ENCODE data around the gene METTL22.
"Not testable (repeated sequence)": the region's sequence is repeated elsewhere in the genome, so short reads cannot be mapped to it uniquely, and the experiment has no call there.

METTL22 gene

DNA sequence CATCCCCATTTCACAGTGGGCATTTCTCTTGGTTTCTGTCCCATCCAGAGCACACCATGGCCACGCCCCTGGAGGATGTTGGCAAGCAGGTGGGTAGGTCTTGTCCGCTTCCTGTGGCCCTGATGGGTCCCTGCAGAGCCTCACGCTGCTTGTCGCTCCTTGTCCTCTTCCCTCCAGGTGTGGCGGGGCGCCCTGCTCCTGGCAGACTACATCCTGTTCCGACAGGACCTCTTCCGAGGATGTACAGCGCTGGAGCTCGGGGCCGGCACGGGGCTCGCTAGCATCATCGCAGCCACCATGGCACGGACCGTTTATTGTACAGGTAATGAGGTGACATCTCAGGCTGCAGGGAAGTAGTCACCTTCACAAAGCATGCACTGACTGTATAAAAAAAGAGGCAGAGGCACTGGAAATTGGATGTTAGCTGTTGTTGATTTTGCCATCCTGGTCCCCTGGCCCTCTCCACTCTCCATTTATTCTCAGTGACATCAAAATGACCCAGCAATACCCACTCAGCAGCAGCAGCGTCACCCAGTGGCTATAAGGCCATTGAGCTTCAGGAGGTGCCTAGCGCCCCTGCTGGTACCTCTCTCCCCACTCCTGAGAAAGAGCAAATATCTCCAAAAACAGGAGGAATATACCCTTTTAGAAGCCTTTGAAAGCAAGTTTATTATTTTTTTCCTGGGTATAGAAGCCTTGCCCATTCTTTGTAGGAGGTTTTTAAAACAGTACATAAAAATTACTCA is 13.7 kb downstream of the METTL22 start:
- H3K9me3 Mint-ChIP-seq = no peaks in the 10 kb centered on the region
- H3K4me3 Mint-ChIP-seq = no peak overlapping the region
- no peak for DNase-seq
- H3K4me1 Mint-ChIP-seq = no peaks in the 10 kb centered on the region
- H3K27ac Mint-ChIP-seq = no peak overlapping the region
- peaks cover 23% of the 10 kb centered on the region for H3K36me3 Mint-ChIP-seq (ENCODE audit: low read depth)
- no peak for ATAC-seq
- H3K27me3 Mint-ChIP-seq = no peaks in the 10 kb centered on the region

DNA sequence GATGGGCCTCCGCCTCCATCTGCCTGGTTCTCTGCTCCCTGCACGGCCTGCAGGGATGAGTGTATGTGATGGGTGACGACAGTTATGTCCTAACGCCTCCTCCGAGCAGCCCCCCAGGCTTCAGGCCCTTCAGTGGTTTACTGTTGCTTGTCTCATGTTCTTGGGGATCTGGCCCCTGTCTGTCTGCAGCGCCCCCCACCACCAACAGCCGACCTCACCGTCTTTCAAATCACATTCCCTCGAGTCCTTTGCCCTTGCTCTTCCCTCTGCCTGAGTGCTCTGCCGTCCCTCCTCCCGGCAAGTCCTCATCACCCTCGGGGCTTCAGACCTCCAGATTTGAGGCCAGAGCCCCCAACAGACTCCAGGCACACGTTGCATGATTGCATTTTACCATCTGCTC is 18.2 kb downstream of the METTL22 start:
- Mint-ChIP-seq H3K4me1 (peaks cover 5% of the 10 kb centered on the region), H3K9me3 (no peaks in the 10 kb centered on the region), H3K36me3 (ENCODE audit: low read depth) (peaks cover 28% of the 10 kb centered on the region), H3K27ac (no peak overlapping the region), H3K4me3 (no peak overlapping the region), H3K27me3 (no peaks in the 10 kb centered on the region)
- DNase-seq = no peak
- ATAC-seq = no peak

DNA sequence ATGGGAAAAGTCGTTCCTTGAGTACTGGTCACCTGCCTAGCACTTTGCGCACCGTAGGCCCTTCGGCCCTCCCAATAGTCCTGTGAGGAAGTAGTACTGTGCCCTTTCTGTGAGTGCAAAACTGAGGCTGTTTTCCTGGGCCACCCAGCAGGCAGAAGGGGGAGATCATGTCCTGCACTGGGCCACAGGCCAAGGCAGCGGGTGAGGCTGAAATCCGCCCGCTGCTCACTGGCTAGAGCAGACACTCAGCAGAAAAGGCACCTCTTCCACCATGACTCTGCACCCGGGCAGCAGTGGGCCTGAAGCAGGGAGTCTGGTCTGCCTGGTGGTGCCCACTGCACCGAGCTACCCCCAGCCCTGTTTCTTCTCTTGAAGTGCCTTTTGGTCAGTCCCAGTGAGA is 20.2 kb downstream of the METTL22 start:
- H3K4me1 Mint-ChIP-seq = peaks cover 10% of the 10 kb centered on the region
- ATAC-seq = no peak
- H3K9me3 Mint-ChIP-seq = no peaks in the 10 kb centered on the region
- peaks cover 35% of the 10 kb centered on the region for H3K36me3 Mint-ChIP-seq (ENCODE audit: low read depth)
- H3K27ac Mint-ChIP-seq = no peak overlapping the region
- no peak for DNase-seq
- H3K4me3 Mint-ChIP-seq = no peak overlapping the region
- H3K27me3 Mint-ChIP-seq = no peaks in the 10 kb centered on the region

- no peak overlapping the region for H3K4me3 Mint-ChIP-seq
Measured at GRCh38 chr16:8642146-8642545, 20.6 kb downstream of the METTL22 start.

DNA sequence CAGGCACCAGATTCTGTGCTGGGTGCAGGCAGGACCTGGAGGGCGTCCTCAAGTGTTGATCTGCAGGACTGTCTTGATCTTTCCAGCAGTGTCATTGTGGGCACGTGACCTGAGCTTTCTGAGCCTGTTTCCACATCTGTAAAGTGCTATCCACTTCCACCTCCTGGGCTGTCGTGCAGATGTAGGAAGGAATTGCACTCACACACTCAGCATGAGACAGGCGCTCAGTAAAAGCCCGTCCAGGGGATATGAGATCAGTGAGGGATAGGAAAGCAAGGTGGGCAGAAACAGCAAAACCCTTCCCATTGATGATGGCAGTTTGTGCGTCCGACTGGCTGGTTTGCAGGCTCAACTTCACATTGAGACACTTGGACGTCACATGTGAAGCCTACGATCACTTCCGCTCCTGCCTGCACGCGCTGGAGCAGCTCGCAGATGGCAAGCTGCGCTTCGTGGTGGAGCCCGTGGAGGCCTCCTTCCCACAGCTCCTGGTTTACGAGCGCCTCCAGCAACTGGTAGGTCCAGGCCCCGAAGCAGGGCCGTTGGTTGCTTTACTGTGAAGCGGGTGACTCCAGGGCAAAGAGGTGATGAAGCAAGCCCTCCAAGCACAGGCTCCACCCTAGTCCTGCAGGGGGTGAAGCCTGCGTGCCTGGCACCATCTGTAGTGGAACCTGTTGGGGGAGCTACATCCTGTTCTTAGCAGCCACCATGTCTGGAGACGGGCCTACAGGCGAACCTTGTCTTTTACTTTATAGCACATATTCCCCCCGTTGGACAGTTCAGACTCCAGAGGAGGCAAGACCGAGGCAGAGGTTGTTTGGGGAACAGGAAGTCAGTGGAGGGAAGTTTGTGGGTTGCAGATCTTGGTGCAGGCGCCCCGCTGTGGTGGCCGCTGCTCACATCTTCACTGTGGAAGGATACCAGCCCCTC is 23.0 kb downstream of the METTL22 start:
- no peaks in the 10 kb centered on the region for H3K27me3 Mint-ChIP-seq
- peaks cover 37% of the 10 kb centered on the region for H3K36me3 Mint-ChIP-seq (ENCODE audit: low read depth)
- H3K27ac Mint-ChIP-seq = peak overlapping the region; percentile 33
- no peak for DNase-seq
- H3K4me3 Mint-ChIP-seq = no peak overlapping the region
- peak; percentile 39 for ATAC-seq
- no peaks in the 10 kb centered on the region for H3K9me3 Mint-ChIP-seq
- H3K4me1 Mint-ChIP-seq = peaks cover 10% of the 10 kb centered on the region

More at GRCh38 chr16:8642146-8642545, 20.6 kb downstream of the METTL22 start:
- H3K4me1 Mint-ChIP-seq = peaks cover 10% of the 10 kb centered on the region
- no peak for DNase-seq
- H3K27ac Mint-ChIP-seq = no peak overlapping the region
- H3K27me3 Mint-ChIP-seq = no peaks in the 10 kb centered on the region
- ATAC-seq = no peak
- peaks cover 34% of the 10 kb centered on the region for H3K36me3 Mint-ChIP-seq (ENCODE audit: low read depth)
- no peaks in the 10 kb centered on the region for H3K9me3 Mint-ChIP-seq

GRCh38 chr16:8645141-8645521 is 23.6 kb downstream of the METTL22 start:
- ATAC-seq (no peak), DNase-seq (no peak)
- no peaks in the 10 kb centered on the region for H3K9me3 Mint-ChIP-seq
- peaks cover 37% of the 10 kb centered on the region for H3K36me3 Mint-ChIP-seq (ENCODE audit: low read depth)
- H3K4me3 Mint-ChIP-seq = no peak overlapping the region
- peaks cover 10% of the 10 kb centered on the region for H3K4me1 Mint-ChIP-seq
- H3K27me3 Mint-ChIP-seq = no peaks in the 10 kb centered on the region
- H3K27ac Mint-ChIP-seq = peak overlapping the region; percentile 33

DNA sequence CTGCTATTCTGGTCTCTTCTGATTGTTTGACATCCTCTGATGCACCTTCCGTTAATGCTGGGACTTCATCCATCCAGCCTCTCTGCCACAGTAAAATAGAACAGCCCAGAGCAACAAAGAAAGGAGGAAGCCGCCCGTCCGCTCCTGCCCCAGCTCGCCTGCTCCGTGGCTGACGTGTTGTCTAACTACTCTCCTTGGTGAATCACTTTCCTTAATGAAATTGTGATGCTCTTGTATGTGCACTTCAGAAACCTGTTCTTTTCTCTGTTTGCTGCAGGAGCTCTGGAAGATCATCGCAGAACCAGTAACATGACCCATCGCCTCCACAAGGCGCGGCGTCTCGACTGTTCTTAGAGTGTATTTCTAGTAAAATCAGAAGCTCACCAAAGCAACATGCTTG is 24.3 kb downstream of the METTL22 start:
- H3K9me3 Mint-ChIP-seq = no peaks in the 10 kb centered on the region
- ATAC-seq = no peak
- peaks cover 10% of the 10 kb centered on the region for H3K4me1 Mint-ChIP-seq
- peaks cover 37% of the 10 kb centered on the region for H3K36me3 Mint-ChIP-seq (ENCODE audit: low read depth)
- H3K4me3 Mint-ChIP-seq = no peak overlapping the region
- DNase-seq = no peak
- no peaks in the 10 kb centered on the region for H3K27me3 Mint-ChIP-seq
- H3K27ac Mint-ChIP-seq = no peak overlapping the region

DNA sequence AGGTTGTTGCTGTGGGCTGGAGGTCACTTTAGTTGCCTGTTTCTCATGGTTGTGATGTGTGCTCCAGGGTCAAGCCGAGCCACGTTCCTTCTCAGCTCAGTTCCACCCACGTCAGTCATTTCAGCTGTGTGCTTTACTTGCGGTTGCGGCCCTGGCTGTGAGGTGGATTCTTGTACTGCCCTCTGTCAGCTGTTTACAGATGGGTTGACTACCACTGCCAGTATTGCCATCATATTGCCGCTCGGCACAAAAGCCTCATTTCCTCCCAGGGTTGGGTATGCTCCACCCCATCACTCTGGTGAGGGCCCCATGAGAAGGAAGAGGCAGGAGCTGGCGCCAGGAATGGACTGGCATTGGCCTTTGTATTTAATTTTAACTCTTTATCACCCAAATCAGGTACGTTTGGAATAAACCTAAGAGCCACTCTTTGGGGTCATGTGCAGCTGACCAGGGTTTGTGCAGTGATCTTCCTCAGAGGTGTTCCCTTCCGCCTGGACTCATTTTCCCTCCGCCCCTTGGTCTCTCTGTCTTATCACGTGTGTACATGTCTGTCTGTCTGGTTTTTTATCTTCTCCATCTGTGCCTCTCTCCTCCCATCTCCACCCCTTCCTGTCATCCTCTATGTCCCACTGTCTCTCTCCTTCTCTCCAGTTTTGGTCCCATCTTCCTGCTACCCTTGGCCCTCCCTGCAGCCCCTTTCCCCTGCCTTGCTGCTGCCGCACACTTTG is 25.0 kb downstream of the METTL22 start:
- no peak overlapping the region for H3K4me3 Mint-ChIP-seq
- peaks cover 10% of the 10 kb centered on the region for H3K4me1 Mint-ChIP-seq
- ATAC-seq (no peak), DNase-seq (no peak)
- no peaks in the 10 kb centered on the region for H3K9me3 Mint-ChIP-seq
- no peak overlapping the region for H3K27ac Mint-ChIP-seq
- no peaks in the 10 kb centered on the region for H3K27me3 Mint-ChIP-seq
- H3K36me3 Mint-ChIP-seq (ENCODE audit: low read depth) = peaks cover 36% of the 10 kb centered on the region

DNA sequence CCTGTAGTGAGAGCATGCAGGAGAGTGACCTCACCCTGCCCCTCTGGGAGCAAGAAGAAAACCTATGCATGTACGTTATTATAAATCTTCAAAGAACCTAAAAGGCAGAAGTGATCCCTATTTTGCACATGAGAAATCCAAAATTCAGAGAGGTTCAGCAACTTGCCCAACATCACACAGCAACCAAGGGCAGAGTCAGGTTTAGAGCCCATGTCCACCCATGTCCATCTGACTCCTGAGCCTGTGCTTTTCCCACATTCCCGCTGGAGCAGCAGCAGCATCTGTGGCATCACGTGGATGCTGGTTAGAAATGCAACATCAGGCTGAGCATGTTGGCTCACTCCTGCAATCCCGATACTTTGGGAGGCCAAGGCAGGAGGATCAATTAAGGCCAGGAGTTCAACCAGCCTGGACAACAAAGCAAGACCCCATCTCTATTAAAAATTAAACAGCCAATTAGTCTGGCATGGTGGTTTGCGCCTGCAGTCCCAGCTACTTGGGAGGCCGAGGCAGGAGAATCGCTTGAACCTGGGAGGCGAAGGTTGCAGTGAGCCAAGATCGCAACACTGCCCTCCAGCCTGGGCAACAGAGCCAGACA is 26.3 kb downstream of the METTL22 start:
- peaks cover 27% of the 10 kb centered on the region for H3K36me3 Mint-ChIP-seq (ENCODE audit: low read depth)
- H3K4me3 Mint-ChIP-seq = no peak overlapping the region
- ATAC-seq (no peak), DNase-seq (no peak)
- H3K4me1 Mint-ChIP-seq = peaks cover 10% of the 10 kb centered on the region
- no peaks in the 10 kb centered on the region for H3K9me3 Mint-ChIP-seq
- H3K27ac Mint-ChIP-seq = no peak overlapping the region
- H3K27me3 Mint-ChIP-seq = no peaks in the 10 kb centered on the region

- no peak overlapping the region for H3K27ac Mint-ChIP-seq
- H3K27me3 Mint-ChIP-seq = no peaks in the 10 kb centered on the region
- no peak overlapping the region for H3K4me3 Mint-ChIP-seq
Measured at GRCh38 chr16:8648877-8649276, 27.4 kb downstream of the METTL22 start.

GRCh38 chr16:8649829-8650554 is 28.5 kb downstream of the METTL22 start:
- Mint-ChIP-seq H3K4me1 (peaks cover 8% of the 10 kb centered on the region), H3K4me3 (no peak overlapping the region), H3K36me3 (ENCODE audit: low read depth) (peaks cover 16% of the 10 kb centered on the region), H3K9me3 (no peaks in the 10 kb centered on the region), H3K27me3 (no peaks in the 10 kb centered on the region), H3K27ac (no peak overlapping the region)
- DNase-seq (no peak), ATAC-seq (no peak)

More at GRCh38 chr16:8648877-8649276, 27.4 kb downstream of the METTL22 start:
- Mint-ChIP-seq H3K9me3 (no peaks in the 10 kb centered on the region), H3K4me1 (peaks cover 10% of the 10 kb centered on the region), H3K36me3 (ENCODE audit: low read depth) (peaks cover 20% of the 10 kb centered on the region)
- DNase-seq = no peak
- ATAC-seq = no peak

DNA sequence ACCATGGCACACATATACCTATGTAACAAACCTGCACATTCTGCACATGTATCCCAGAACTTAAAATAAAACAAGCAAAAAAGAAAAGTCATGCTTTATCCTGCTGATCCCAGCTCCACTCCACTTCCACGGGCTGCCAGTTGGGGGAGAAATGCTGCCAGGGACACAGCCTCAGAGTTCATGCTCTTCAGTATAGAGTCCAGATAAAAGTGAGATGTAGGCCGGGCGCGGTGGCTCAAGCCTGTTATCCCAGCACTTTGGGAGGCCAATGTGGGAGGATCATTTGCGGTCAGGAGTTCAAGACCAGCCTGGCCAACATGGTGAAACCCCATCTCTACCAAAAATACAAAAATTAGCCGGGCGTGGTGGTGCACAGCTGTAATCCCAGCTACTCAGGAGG is 30.5 kb downstream of the METTL22 start:
- DNase-seq; H3K9me3 Mint-ChIP-seq; ATAC-seq; H3K36me3 Mint-ChIP-seq (ENCODE audit: low read depth); H3K27ac Mint-ChIP-seq; H3K4me3 Mint-ChIP-seq; H3K27me3 Mint-ChIP-seq: not testable (repeated sequence)
- H3K4me1 Mint-ChIP-seq = peaks cover 17% of the 10 kb centered on the region

- DNase-seq = peak; percentile 44
- peak; percentile 95 for ATAC-seq
- H3K9me3 Mint-ChIP-seq = no peaks in the 10 kb centered on the region
- peak overlapping the region; percentile 42 for H3K27ac Mint-ChIP-seq
- H3K4me3 Mint-ChIP-seq = no peak overlapping the region
- no peaks in the 10 kb centered on the region for H3K36me3 Mint-ChIP-seq (ENCODE audit: low read depth)
- H3K4me1 Mint-ChIP-seq = peaks cover 17% of the 10 kb centered on the region
- no peaks in the 10 kb centered on the region for H3K27me3 Mint-ChIP-seq
Measured at GRCh38 chr16:8655184-8655717, 33.8 kb downstream of the METTL22 start.
